OCI-LY1 (cell line): ENCODE results near the gene SLC30A4.

Experiments
- H2AFZ ChIP-seq: fragments of 200-600 bp; sonication (generic), shearing (Covaris generic); 2 replicates; pipeline ENCODE4 v1.6.0; 2014; ENCODE audit warnings: antibody characterized with exemption, mild to moderate bottlenecking, low read length
- H3F3A ChIP-seq: fragments of 200-600 bp; sonication (generic), shearing (Covaris generic); 2 replicates; pipeline ENCODE4 v1.6.0; 2014; ENCODE audit warnings: mild to moderate bottlenecking, antibody characterized with exemption, low read length, moderate library complexity; ENCODE audit not compliant: insufficient read depth
- H3K27ac ChIP-seq: fragments of 200-600 bp; sonication (generic); 2 replicates; pipeline ENCODE4 v1.5.1; 2014; ENCODE audit warnings: low read length, mixed run types, mild to moderate bottlenecking, low read depth; ENCODE audit not compliant: poor library complexity, severe bottlenecking
- H3K27me3 ChIP-seq: fragments of 200-600 bp; sonication (generic); 2 replicates; pipeline ENCODE4 v1.6.0; 2014; ENCODE audit warnings: antibody characterized with exemption, mild to moderate bottlenecking, low read length, moderate library complexity; ENCODE audit not compliant: insufficient read depth
- H3K36me3 ChIP-seq: fragments of 200-600 bp; sonication (generic); 2 replicates; pipeline ENCODE4 v1.6.1; 2014; ENCODE audit warnings: mild to moderate bottlenecking, antibody characterized with exemption, low read length, moderate library complexity, mixed read lengths; ENCODE audit not compliant: insufficient read depth
- H3K4me1 ChIP-seq: fragments of 200-600 bp; sonication (generic); 2 replicates; pipeline ENCODE4 v1.5.1; 2014; ENCODE audit warnings: mild to moderate bottlenecking, low read length, moderate library complexity; ENCODE audit not compliant: insufficient read depth, severe bottlenecking
- H3K4me2 ChIP-seq: fragments of 200-600 bp; sonication (generic), shearing (Covaris generic); 2 replicates; pipeline ENCODE4 v1.6.1; 2014; ENCODE audit warnings: low read length
- H3K4me3 ChIP-seq: fragments of 200-600 bp; sonication (generic); 2 replicates; pipeline ENCODE4 v1.5.1; 2014; ENCODE audit warnings: low read length, low read depth, mild to moderate bottlenecking, mixed read lengths; ENCODE audit not compliant: poor library complexity, severe bottlenecking
- H3K79me2 ChIP-seq: fragments of 200-600 bp; shearing (Covaris generic); 2 replicates; pipeline ENCODE4 v1.6.1; 2016; ENCODE audit warnings: mixed run types, low read length, mixed read lengths; ENCODE audit not compliant: insufficient read depth
- H3K9ac ChIP-seq: fragments of 200-600 bp; sonication (generic), shearing (Covaris generic); 2 replicates; pipeline ENCODE4 v1.6.1; 2014; ENCODE audit warnings: mild to moderate bottlenecking, low read length, mixed read lengths
- H3K9me2 ChIP-seq: fragments of 200-600 bp; sonication (generic), shearing (Covaris generic); 2 replicates; pipeline ENCODE4 v1.6.1; 2014; ENCODE audit warnings: low read depth, mild to moderate bottlenecking, low read length, mixed read lengths
- H3K9me3 ChIP-seq: fragments of 200-600 bp; shearing (Covaris generic); 2 replicates; pipeline ENCODE4 v1.6.1; 2014; ENCODE audit warnings: low read length, mixed read lengths
- H4K20me1 ChIP-seq: fragments of 200-600 bp; sonication (generic), shearing (Covaris generic); 2 replicates; pipeline ENCODE4 v1.6.0; 2016; ENCODE audit warnings: mild to moderate bottlenecking, low read length; ENCODE audit not compliant: insufficient read depth
- CTCF ChIP-seq: fragments of 200-600 bp; sonication (generic), shearing (Covaris generic); IDR thresholded peaks from 2 replicates; pipeline ENCODE4 v1.5.1; 2017; ENCODE audit warnings: mild to moderate bottlenecking, antibody characterized with exemption, low read length, moderate library complexity, mixed read lengths
- EZH2 ChIP-seq: fragments of 200-600 bp; sonication (generic), shearing (Covaris generic); IDR thresholded peaks from 2 replicates; pipeline ENCODE4 v1.8.0; 2017; ENCODE audit warnings: borderline replicate concordance, mixed run types, mild to moderate bottlenecking, antibody characterized with exemption, low read length, moderate library complexity, mixed read lengths

SLC30A4 gene

GRCh38 chr15:45468294-45468693, 54.3 kb downstream of the SLC30A4 start:
- Histone ChIP-seq H3K79me2 (no peaks in the 10 kb centered on the region), H3K9me3 (no peaks in the 10 kb centered on the region), H4K20me1 (no peaks in the 10 kb centered on the region), H2AFZ (no peak overlapping the region), H3K4me2 (no peak overlapping the region), H3K36me3 (no peaks in the 10 kb centered on the region), H3K9ac (no peak overlapping the region), H3K4me1 (no peaks in the 10 kb centered on the region), H3K27ac (no peak overlapping the region), H3F3A (no peaks in the 10 kb centered on the region), H3K27me3 (0 out of 2 replicates have a peak, but pooled peaks cover 6% of the 10 kb centered on the region), H3K4me3 (no peak overlapping the region), H3K9me2 (no peaks in the 10 kb centered on the region)
- TF ChIP-seq CTCF (no peak), EZH2 (no peak)

- Histone ChIP-seq H3K4me1 (peaks cover 26% of the 10 kb centered on the region), H3K27ac (no peak overlapping the region), H3K9me2 (no peaks in the 10 kb centered on the region), H4K20me1 (no peaks in the 10 kb centered on the region), H3K9me3 (no peaks in the 10 kb centered on the region), H3K79me2 (no peaks in the 10 kb centered on the region), H3F3A (no peaks in the 10 kb centered on the region), H3K9ac (no peak overlapping the region; the same call in 1 of the 2 replicates), H3K4me3 (peak overlapping the region; percentile 54), H3K4me2 (peak overlapping the region; percentile 73), H2AFZ (no peak overlapping the region), H3K27me3 (no peaks in the 10 kb centered on the region), H3K36me3 (no peaks in the 10 kb centered on the region)
- TF ChIP-seq EZH2 = no peak
- TF ChIP-seq CTCF = peak; percentile 75
These were observed 63.7 kb downstream of the SLC30A4 start for GRCh38 chr15:45458746-45459403.

GRCh38 chr15:45457641-45458539, 64.7 kb downstream of the SLC30A4 start:
- Histone ChIP-seq H3K9ac (no peak overlapping the region; the same call in 1 of the 2 replicates), H3K4me3 (peak overlapping the region; percentile 54), H3K9me2 (no peaks in the 10 kb centered on the region), H3K4me2 (peak overlapping the region; percentile 73), H3K36me3 (no peaks in the 10 kb centered on the region), H3F3A (no peaks in the 10 kb centered on the region), H4K20me1 (no peaks in the 10 kb centered on the region), H3K9me3 (no peaks in the 10 kb centered on the region), H3K4me1 (peaks cover 26% of the 10 kb centered on the region), H3K79me2 (no peaks in the 10 kb centered on the region), H3K27me3 (no peaks in the 10 kb centered on the region), H3K27ac (peak overlapping the region; percentile 65), H2AFZ (0 out of 2 replicates have a peak overlapping the region, but pooled peaks have one; percentile 8)
- TF ChIP-seq EZH2 (no peak), CTCF (peak; percentile 69)
